SK-N-SH treated with all-trans-retinoic acid at 6 μM for 48 hours (cell line): ENCODE results near the gene ABCE1.

Experiments
- ATAC-seq: fragments of 200-7000 bp; cut with Tn5 transposase; 3 replicates; pipeline ENCODE4 v1.9.1; 2020; ENCODE audit warnings: mild to moderate bottlenecking, moderate library complexity
- ARNTL ChIP-seq: fragments of 450-650 bp; formaldehyde crosslinking; IDR thresholded peaks from 2 replicates; pipeline ENCODE4 v1.5.0; 2020; ENCODE audit warnings: low read depth, mild to moderate bottlenecking, moderate library complexity, borderline replicate concordance
- BACH2 ChIP-seq: fragments of 250-450 bp; sonication (Bioruptor Pico); IDR thresholded peaks from 2 replicates; pipeline ENCODE4 v1.9.0; 2021; ENCODE audit warnings: mild to moderate bottlenecking, borderline replicate concordance
- CREB5 ChIP-seq: fragments of 250-450 bp; sonication (Bioruptor Pico); IDR thresholded peaks from 2 replicates; pipeline ENCODE4 v1.5.1; 2020; ENCODE audit warnings: low read depth, mild to moderate bottlenecking, moderate library complexity
- CSDC2 ChIP-seq: fragments of 250-450 bp; sonication (Bioruptor Pico); IDR thresholded peaks from 2 replicates; pipeline ENCODE4 v1.5.0; 2020; ENCODE audit warnings: mild to moderate bottlenecking, moderate library complexity
- CSRNP3 ChIP-seq: fragments of 250-450 bp; sonication (Bioruptor Pico); IDR thresholded peaks from 2 replicates; pipeline ENCODE4 v1.5.1; 2021; ENCODE audit warnings: mild to moderate bottlenecking, moderate library complexity
- ESRRG ChIP-seq: fragments of 250-450 bp; sonication (Bioruptor Pico); IDR thresholded peaks from 2 replicates; pipeline ENCODE4 v1.6.1; 2021; ENCODE audit warnings: mild to moderate bottlenecking
- GLIS3 ChIP-seq: fragments of 250-450 bp; sonication (Bioruptor Pico); IDR thresholded peaks from 2 replicates; pipeline ENCODE4 v1.5.0; 2020; ENCODE audit warnings: mild to moderate bottlenecking, moderate library complexity
- ISL1 ChIP-seq: fragments of 250-450 bp; sonication (Bioruptor Pico); IDR thresholded peaks from 2 replicates; pipeline ENCODE4 v2.1.2; 2022; ENCODE audit warnings: mild to moderate bottlenecking, moderate library complexity
- OSR1 ChIP-seq: fragments of 250-450 bp; sonication (Bioruptor Pico); IDR thresholded peaks from 2 replicates; pipeline ENCODE4 v1.8.0; 2022; ENCODE audit warnings: moderate library complexity, mild to moderate bottlenecking, inconsistent platforms
- POU6F1 ChIP-seq: fragments of 250-450 bp; sonication (Bioruptor Pico); IDR thresholded peaks from 2 replicates; pipeline ENCODE4 v1.8.0; 2021; ENCODE audit warnings: low read depth, mild to moderate bottlenecking, moderate library complexity, borderline replicate concordance
- PPARA ChIP-seq: fragments of 250-450 bp; sonication (Bioruptor Pico); IDR thresholded peaks from 2 replicates; pipeline ENCODE4 v1.5.0; 2020; ENCODE audit warnings: mild to moderate bottlenecking, borderline replicate concordance
- RARB ChIP-seq: fragments of 250-450 bp; sonication (Bioruptor Pico); IDR thresholded peaks from 2 replicates; pipeline ENCODE4 v1.8.0; 2021; ENCODE audit warnings: mild to moderate bottlenecking, moderate library complexity
- SNAI2 ChIP-seq: fragments of 250-450 bp; sonication (Bioruptor Pico); IDR thresholded peaks from 2 replicates; pipeline ENCODE4 v1.5.0; 2020; ENCODE audit warnings: mild to moderate bottlenecking, moderate library complexity
- TCF4 ChIP-seq: fragments of 250-450 bp; sonication (Bioruptor Pico); IDR thresholded peaks from 2 replicates; pipeline ENCODE4 v1.8.0; 2021; ENCODE audit warnings: mild to moderate bottlenecking, moderate library complexity, borderline replicate concordance
- TOX ChIP-seq: fragments of 250-450 bp; sonication (Bioruptor Pico); IDR thresholded peaks from 2 replicates; pipeline ENCODE4 v1.8.0; 2021; ENCODE audit warnings: mild to moderate bottlenecking, moderate library complexity, borderline replicate concordance
- TSHZ2 ChIP-seq: fragments of 250-450 bp; sonication (Bioruptor Pico); IDR thresholded peaks from 2 replicates; pipeline ENCODE4 v1.5.0; 2020; ENCODE audit warnings: mild to moderate bottlenecking, moderate library complexity
- ZC3H10 ChIP-seq: fragments of 250-450 bp; sonication (Bioruptor Pico); IDR thresholded peaks from 2 replicates; pipeline ENCODE4 v1.5.1; 2021; ENCODE audit warnings: mild to moderate bottlenecking, moderate library complexity
- ZFP3 ChIP-seq: fragments of 250-450 bp; sonication (Bioruptor Pico); IDR thresholded peaks from 2 replicates; pipeline ENCODE4 v1.5.0; 2020; ENCODE audit warnings: mild to moderate bottlenecking, moderate library complexity
- ZFP30 ChIP-seq: fragments of 450-650 bp; formaldehyde crosslinking; IDR thresholded peaks from 2 replicates; pipeline ENCODE4 v1.5.0; 2022; ENCODE audit warnings: mild to moderate bottlenecking, moderate library complexity
- ZNF565 ChIP-seq: fragments of 450-650 bp; formaldehyde crosslinking; conservative IDR thresholded peaks from 2 replicates; pipeline ENCODE4 v1.5.0; 2020; ENCODE audit warnings: low read depth, mild to moderate bottlenecking, moderate library complexity
- ZNF70 ChIP-seq: fragments of 450-650 bp; formaldehyde crosslinking; IDR thresholded peaks from 2 replicates; pipeline ENCODE4 v1.5.0; 2020; ENCODE audit warnings: mild to moderate bottlenecking, moderate library complexity
- ZNF8 ChIP-seq: fragments of 450-650 bp; formaldehyde crosslinking; IDR thresholded peaks from 2 replicates; pipeline ENCODE4 v1.5.0; 2020; ENCODE audit warnings: mild to moderate bottlenecking, moderate library complexity

The ABCE1 gene

GRCh38 chr4:145071560-145071959 lies 26.6 kb upstream of the ABCE1 start:
- ATAC-seq: no peak
- TF ChIP-seq CSDC2 (no peak), GLIS3 (CRISPR knock-in tag) (no peak), SNAI2 (CRISPR knock-in tag) (no peak), RARB (CRISPR knock-in tag) (no peak), ARNTL (CRISPR knock-in tag) (no peak), ZFP3 (CRISPR knock-in tag) (no peak), BACH2 (CRISPR knock-in tag) (no peak), CSRNP3 (no peak), TSHZ2 (CRISPR knock-in tag) (no peak), OSR1 (CRISPR knock-in tag) (no peak), CREB5 (CRISPR knock-in tag) (no peak), POU6F1 (no peak), ZNF8 (CRISPR knock-in tag) (no peak), ZNF565 (CRISPR knock-in tag) (no peak), TCF4 (CRISPR knock-in tag) (no peak), PPARA (CRISPR knock-in tag) (no peak), ZFP30 (CRISPR knock-in tag) (no peak), ZC3H10 (CRISPR knock-in tag) (no peak), ISL1 (no peak)

- TF ChIP-seq SNAI2 (CRISPR knock-in tag) (no peak), ZNF565 (CRISPR knock-in tag) (no peak), ESRRG (no peak), ISL1 (no peak), ZC3H10 (CRISPR knock-in tag) (no peak), CSRNP3 (no peak), POU6F1 (no peak), TSHZ2 (CRISPR knock-in tag) (no peak), BACH2 (CRISPR knock-in tag) (no peak), GLIS3 (CRISPR knock-in tag) (no peak), ZNF70 (CRISPR knock-in tag) (no peak), CSDC2 (no peak), TOX (CRISPR knock-in tag) (no peak), RARB (CRISPR knock-in tag) (no peak), ZNF8 (CRISPR knock-in tag) (no peak), PPARA (CRISPR knock-in tag) (no peak), ZFP3 (CRISPR knock-in tag) (no peak), ZFP30 (CRISPR knock-in tag) (no peak), ARNTL (CRISPR knock-in tag) (no peak)
- no peak for ATAC-seq
These were observed 22.2 kb upstream of the ABCE1 start for GRCh38 chr4:145075742-145076468.
